PFSK-1 (cell line): ENCODE measurements around the gene EIF4ENIF1.

Experiments
- FOXP2 ChIP-seq: optimal IDR thresholded peaks from 2 replicates; pipeline ENCODE3; 2011; ENCODE audit warnings: borderline replicate concordance, control low read depth, inconsistent platforms; ENCODE audit not compliant: insufficient read depth; ENCODE audit errors: extremely low read length, extremely low read depth
- POLR2AphosphoS5 ChIP-seq: IDR thresholded peaks from 2 replicates; pipeline ENCODE4 v1.6.1; 2012; ENCODE audit warnings: low read depth, mild to moderate bottlenecking, control low read depth, low read length, moderate library complexity
- SIN3A ChIP-seq: IDR thresholded peaks from 2 replicates; pipeline ENCODE4 v1.6.1; 2012; ENCODE audit warnings: mild to moderate bottlenecking, low read length, moderate library complexity, borderline replicate concordance; ENCODE audit not compliant: insufficient read depth
- TAF1 ChIP-seq: IDR thresholded peaks from 2 replicates; pipeline ENCODE4 v1.6.1; 2012; ENCODE audit warnings: low read length, control low read depth, borderline replicate concordance; ENCODE audit not compliant: insufficient read depth
- TF ChIP-seq, protein P1 (sequence below), 2 experiments: IDR thresholded peaks; 2 replicates each; pipeline versions ENCODE4 v1.6.1 to v1.8.0; 2011 to 2012; ENCODE audit warnings: low read depth in 2 of 2, low read length in 2 of 2, control low read depth in 1 of 2, inconsistent platforms in 1 of 2, mild to moderate bottlenecking in 1 of 2, moderate library complexity in 1 of 2; ENCODE audit not compliant: insufficient read depth in 1 of 2

DNA sequence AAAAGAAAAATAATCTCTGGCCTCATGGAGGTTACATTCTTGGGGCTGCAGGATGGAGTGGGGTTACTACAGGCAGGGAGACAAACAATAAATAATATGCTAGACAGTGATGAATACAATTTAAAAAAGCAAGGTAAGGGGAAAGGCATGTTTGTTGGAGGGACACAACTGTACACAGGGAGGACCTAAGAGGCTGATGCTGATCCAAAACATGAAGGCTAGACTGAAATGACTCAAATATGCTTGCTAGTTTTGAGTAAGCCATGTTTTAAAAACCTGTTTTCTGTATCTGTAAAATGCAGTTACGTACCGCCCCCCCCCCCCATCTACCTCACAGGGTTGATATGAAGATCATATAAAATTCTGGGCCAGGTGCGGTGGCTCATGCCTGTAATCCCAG, 44.0 kb downstream of the EIF4ENIF1 start:
- TF ChIP-seq TAF1 = no peak
- no peak for TF ChIP-seq POLR2AphosphoS5
- TF ChIP-seq, protein P1, sequence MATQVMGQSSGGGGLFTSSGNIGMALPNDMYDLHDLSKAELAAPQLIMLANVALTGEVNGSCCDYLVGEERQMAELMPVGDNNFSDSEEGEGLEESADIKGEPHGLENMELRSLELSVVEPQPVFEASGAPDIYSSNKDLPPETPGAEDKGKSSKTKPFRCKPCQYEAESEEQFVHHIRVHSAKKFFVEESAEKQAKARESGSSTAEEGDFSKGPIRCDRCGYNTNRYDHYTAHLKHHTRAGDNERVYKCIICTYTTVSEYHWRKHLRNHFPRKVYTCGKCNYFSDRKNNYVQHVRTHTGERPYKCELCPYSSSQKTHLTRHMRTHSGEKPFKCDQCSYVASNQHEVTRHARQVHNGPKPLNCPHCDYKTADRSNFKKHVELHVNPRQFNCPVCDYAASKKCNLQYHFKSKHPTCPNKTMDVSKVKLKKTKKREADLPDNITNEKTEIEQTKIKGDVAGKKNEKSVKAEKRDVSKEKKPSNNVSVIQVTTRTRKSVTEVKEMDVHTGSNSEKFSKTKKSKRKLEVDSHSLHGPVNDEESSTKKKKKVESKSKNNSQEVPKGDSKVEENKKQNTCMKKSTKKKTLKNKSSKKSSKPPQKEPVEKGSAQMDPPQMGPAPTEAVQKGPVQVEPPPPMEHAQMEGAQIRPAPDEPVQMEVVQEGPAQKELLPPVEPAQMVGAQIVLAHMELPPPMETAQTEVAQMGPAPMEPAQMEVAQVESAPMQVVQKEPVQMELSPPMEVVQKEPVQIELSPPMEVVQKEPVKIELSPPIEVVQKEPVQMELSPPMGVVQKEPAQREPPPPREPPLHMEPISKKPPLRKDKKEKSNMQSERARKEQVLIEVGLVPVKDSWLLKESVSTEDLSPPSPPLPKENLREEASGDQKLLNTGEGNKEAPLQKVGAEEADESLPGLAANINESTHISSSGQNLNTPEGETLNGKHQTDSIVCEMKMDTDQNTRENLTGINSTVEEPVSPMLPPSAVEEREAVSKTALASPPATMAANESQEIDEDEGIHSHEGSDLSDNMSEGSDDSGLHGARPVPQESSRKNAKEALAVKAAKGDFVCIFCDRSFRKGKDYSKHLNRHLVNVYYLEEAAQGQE (IDR thresholded peaks at IDR 0.05; ENCODE audit: insufficient read depth in 1 of 2, low read depth in 2 of 2, low read length in 2 of 2) = no peak
- TF ChIP-seq FOXP2 = no peak
- no peak for TF ChIP-seq SIN3A
